Pancreas (tissue), 10 donors: ENCODE measurements around the gene FGF7. TPM values are rescaled to one million over a fixed set of nuclear protein-coding genes. Genes with fewer than 3 reads are reported as not detected.

Experiments
- ATAC-seq, 4 donors: fragments of 200-7000 bp; cut with Tn5 transposase; one replicate each; pipeline versions ENCODE4 v1.8.0 to v1.9.1; 2020; ENCODE audit warnings: mild to moderate bottlenecking in 4 of 4, moderate library complexity in 4 of 4
- DNase-seq, 6 donors: peaks; one replicate each; pipeline ENCODE4 v3.0.0-alpha.2; 2020
- FAIRE-seq: peaks from 2 replicates; lab custom pipeline; 2012; peaks lifted over from hg19 to GRCh38; lab: Jason Lieb, UNC
- H3K27ac ChIP-seq, 4 donors: fragments of 200-600 bp; sonication (generic); 1 replicate in 3 of 4; 2 replicates in 1 of 4; pipeline versions ENCODE4 v1.5.0 to v1.8.0; 2020
- H3K27me3 ChIP-seq, 4 donors: fragments of 200-600 bp; one replicate each; pipeline ENCODE4 v1.8.0; 2021
- H3K36me3 ChIP-seq, 3 donors: fragments of 200-600 bp; sonication (generic) in 1 of 3; one replicate each; pipeline versions ENCODE4 v1.5.0 to v1.8.0; 2020 to 2021
- H3K4me1 ChIP-seq, 3 donors: fragments of 200-600 bp; one replicate each; pipeline ENCODE4 v1.8.0; 2021
- H3K4me3 ChIP-seq, 4 donors: fragments of 200-600 bp; sonication (generic) in 2 of 4; one replicate each; pipeline versions ENCODE4 v1.5.0 to v1.8.0; 2020 to 2021
- H3K9me3 ChIP-seq, 4 donors: fragments of 200-600 bp; one replicate each; pipeline ENCODE4 v1.8.0; 2021
- WGBS, 2 donors: extraction: QIAGEN DNeasy Blood & Tissue Kit; methylation state at CpG; one replicate each; pipeline ENCODE4 v1.1.7; 2013; 5-methylcytosine and 5-hydroxymethylcytosine counted together
- intact Hi-C, 3 donors: fragments of 100-400 bp; cut with DNase I; formaldehyde crosslinking; loops; one replicate each; pipeline versions ENCODE4 v1.11.1 to v1.14.2; 2022
- polyA plus RNA-seq, 2 donors: library from polyadenylated mRNA; stranded (reverse); fragments of 200-250 nt; gene quantifications; one replicate each; pipeline ENCODE4 v1.2.3, GENCODE V29; 2013
- total RNA-seq, 6 donors: library from RNA; stranded (reverse); fragmentation: NEBNext Ultra II Directional in 4 of 6; extraction: Animal tissue kit (Norgen Biotek cat#: 25700) in 4 of 6; gene quantifications; one replicate each; pipeline versions ENCODE4 v1.2.1 to v1.2.4, GENCODE V29; 2021 to 2023
- TF ChIP-seq, protein P1 (sequence below), 4 donors: fragments of 200-600 bp; sonication (generic) in 3 of 4; IDR thresholded peaks; one replicate each; pipeline versions ENCODE4 v1.5.0 to v1.8.0; 2021; ENCODE audit warnings: antibody characterized with exemption in 4 of 4
- donor health status: healthy with polysubstance abuse.
- donor health status: DM: no; HTN: no; CAD: no; lungs with moderate emphysema.
- donor health status: DM: no; HTN: no; CAD: no.
- donor health status: control.
- donor health status: control.
- donor health status: Bipolar disorder and iron deficiency.
- donor health status: DM: yes; HTN: yes; CAD: no.
- donor health status: DM: no; HTN: no; CAD: no.
- donor health status: DM: no; HTN: no; CAD: no.
- donor health status: DM: yes; HTN: yes; CAD: no.

FGF7 gene
- total and polyA plus RNA-seq, 8 donors = 1.2 to 14.4 (median 4.9) TPM

DNA sequence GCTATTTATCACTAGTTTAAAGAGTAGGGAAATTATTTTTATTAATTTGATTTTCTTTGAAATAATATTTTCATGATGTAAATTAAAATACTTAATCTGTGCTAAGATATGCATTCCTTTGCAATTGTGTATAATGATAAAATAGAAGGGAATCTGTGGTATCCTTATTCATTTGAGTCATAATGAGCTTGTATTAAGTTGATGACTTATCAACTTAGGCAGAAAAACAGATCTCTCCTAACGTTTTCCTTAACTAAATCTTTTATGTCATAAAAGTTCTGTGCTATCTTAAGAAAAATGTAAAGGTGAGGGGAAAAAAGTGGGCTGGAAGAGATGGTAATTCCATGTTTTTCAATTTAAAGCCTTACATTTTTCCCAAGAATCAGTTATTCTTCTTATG is 1.9 kb downstream of the FGF7 start:
- no peaks in the 10 kb centered on the region for H3K27me3 ChIP-seq
- no peaks in the 10 kb centered on the region for H3K36me3 ChIP-seq
- TF ChIP-seq, protein P1, sequence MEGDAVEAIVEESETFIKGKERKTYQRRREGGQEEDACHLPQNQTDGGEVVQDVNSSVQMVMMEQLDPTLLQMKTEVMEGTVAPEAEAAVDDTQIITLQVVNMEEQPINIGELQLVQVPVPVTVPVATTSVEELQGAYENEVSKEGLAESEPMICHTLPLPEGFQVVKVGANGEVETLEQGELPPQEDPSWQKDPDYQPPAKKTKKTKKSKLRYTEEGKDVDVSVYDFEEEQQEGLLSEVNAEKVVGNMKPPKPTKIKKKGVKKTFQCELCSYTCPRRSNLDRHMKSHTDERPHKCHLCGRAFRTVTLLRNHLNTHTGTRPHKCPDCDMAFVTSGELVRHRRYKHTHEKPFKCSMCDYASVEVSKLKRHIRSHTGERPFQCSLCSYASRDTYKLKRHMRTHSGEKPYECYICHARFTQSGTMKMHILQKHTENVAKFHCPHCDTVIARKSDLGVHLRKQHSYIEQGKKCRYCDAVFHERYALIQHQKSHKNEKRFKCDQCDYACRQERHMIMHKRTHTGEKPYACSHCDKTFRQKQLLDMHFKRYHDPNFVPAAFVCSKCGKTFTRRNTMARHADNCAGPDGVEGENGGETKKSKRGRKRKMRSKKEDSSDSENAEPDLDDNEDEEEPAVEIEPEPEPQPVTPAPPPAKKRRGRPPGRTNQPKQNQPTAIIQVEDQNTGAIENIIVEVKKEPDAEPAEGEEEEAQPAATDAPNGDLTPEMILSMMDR (IDR thresholded peaks at IDR 0.05) = no peak
- peak; percentile 78 for FAIRE-seq
- ATAC-seq = no peak
- H3K27ac ChIP-seq = no peak overlapping the region
- intact Hi-C loops = no loop called here
- H3K4me1 ChIP-seq = no peaks in the 10 kb centered on the region
- no peak for DNase-seq
- no peaks in the 10 kb centered on the region for H3K9me3 ChIP-seq
- peak overlapping the region in 1 of 4 donors; percentile 6 for H3K4me3 ChIP-seq
- WGBS, 2 donors = 31 to 42% methylated on average over 1 of the region's 1 CpG

DNA sequence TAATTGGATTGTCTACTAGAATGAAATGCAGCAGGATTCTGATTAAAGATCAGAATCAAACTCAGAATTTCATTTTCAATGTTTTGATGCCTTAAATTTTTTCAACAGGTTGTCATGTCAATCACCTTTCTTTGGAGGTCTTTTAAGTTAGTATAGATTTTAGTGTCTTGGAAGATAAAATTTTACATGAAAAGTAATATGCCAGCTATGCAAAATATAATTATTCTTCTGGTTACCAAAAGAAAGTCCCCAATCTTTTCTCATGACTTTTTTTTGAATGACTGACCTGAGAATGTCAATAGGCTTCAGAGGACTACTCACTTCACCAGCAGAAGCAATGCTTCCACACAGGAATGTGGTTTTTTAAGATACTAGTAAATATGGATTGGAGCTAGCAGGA is 4.3 kb downstream of the FGF7 start:
- H3K9me3 ChIP-seq = no peaks in the 10 kb centered on the region
- H3K36me3 ChIP-seq = no peaks in the 10 kb centered on the region
- no peak for ATAC-seq
- no peak overlapping the region for H3K27ac ChIP-seq
- no peak for FAIRE-seq
- TF ChIP-seq, protein P1 (IDR thresholded peaks at IDR 0.05) = no peak
- peak overlapping the region in 1 of 4 donors; percentile 5 for H3K4me3 ChIP-seq
- DNase-seq = no peak
- no peaks in the 10 kb centered on the region for H3K27me3 ChIP-seq
- intact Hi-C loops = no loop called here
- no peaks in the 10 kb centered on the region for H3K4me1 ChIP-seq

- H3K27me3 ChIP-seq = no peaks in the 10 kb centered on the region
- no peak overlapping the region for H3K27ac ChIP-seq
- no peaks in the 10 kb centered on the region for H3K9me3 ChIP-seq
- TF ChIP-seq, protein P1 (IDR thresholded peaks at IDR 0.05) = no peak
- H3K4me1 ChIP-seq = no peaks in the 10 kb centered on the region
- DNase-seq (no peak), ATAC-seq (peak in 2 of 4 donors; percentile 20 to 38), FAIRE-seq (no peak)
- 61 to 68% methylated on average over 5 of the region's 5 CpGs for WGBS, 2 donors
- H3K36me3 ChIP-seq = no peaks in the 10 kb centered on the region
- intact Hi-C loops = no loop called here
- peak overlapping the region in 1 of 4 donors; percentile 5 for H3K4me3 ChIP-seq
Observed at GRCh38 chr15:49428409-49429095, 5.5 kb downstream of the FGF7 start.

DNA sequence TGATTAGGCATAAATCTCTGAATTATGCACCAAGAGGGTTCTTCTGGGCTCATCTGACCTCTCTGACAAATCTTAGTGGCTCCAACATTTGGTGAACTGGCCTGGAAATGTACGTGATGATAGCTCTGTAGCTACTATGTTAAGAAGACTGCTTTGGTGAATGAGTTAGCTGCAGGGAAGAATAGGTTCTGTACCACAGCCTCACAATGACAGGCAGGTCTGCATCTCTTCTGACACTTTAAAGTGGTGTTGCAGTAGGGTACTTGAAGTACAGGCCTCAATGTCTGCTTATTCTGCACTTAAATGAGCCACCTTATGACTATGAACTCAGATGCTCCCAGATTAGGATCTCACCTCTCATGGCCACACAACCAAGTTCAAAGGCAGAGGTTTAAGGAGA is 7.0 kb downstream of the FGF7 start:
- no peak overlapping the region for H3K27ac ChIP-seq
- no peaks in the 10 kb centered on the region for H3K27me3 ChIP-seq
- TF ChIP-seq, protein P1 (IDR thresholded peaks at IDR 0.05) = no peak
- DNase-seq (no peak), FAIRE-seq (no peak), ATAC-seq (no peak)
- no peak overlapping the region for H3K4me3 ChIP-seq
- no peaks in the 10 kb centered on the region for H3K4me1 ChIP-seq
- H3K9me3 ChIP-seq = no peaks in the 10 kb centered on the region
- whole genome bisulfite sequencing, 2 donors = 93 to 94% methylated on average over 1 of the region's 1 CpG
- H3K36me3 ChIP-seq = no peaks in the 10 kb centered on the region
- intact Hi-C loops = no loop called here

DNA sequence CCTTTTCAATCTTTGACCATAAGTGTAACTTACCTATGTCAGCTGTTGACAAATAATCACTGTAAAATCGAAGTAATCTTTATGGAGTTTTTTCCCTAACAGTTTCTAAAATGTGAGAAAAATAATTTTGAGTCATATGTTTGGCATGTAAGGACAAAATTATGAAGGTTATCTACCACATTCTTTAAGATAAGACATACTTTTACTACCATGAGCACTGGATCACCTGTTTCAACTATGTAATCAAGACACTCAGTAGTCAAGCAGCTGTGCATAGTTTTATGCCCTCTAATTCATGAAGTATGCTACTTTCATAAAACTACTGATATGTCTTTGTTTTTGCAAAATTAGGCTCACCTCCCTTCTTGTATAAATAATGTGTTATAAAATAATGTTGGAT is 12.1 kb downstream of the FGF7 start:
- DNase-seq (no peak), FAIRE-seq (peak; percentile 71), ATAC-seq (peak in 1 of 4 donors; percentile 75)
- intact Hi-C loops = no loop called here
- Histone ChIP-seq H3K27ac (no peak overlapping the region), H3K36me3 (no peaks in the 10 kb centered on the region), H3K4me1 (peaks cover 0 to 5% (median 0%) of the 10 kb centered on the region in 3 donors), H3K27me3 (no peaks in the 10 kb centered on the region), H3K9me3 (no peaks in the 10 kb centered on the region), H3K4me3 (no peak overlapping the region)
- TF ChIP-seq, protein P1 (IDR thresholded peaks at IDR 0.05) = no peak
- WGBS, 2 donors = 24 to 26% methylated on average over 1 of the region's 1 CpG
